WI38 (cell line): ENCODE measurements around the gene ARHGAP26.
"Not testable (repeated sequence)": the region's sequence is repeated elsewhere in the genome, so short reads cannot be mapped to it uniquely, and the experiment has no call there.

Source experiments
- H3K4me3 ChIP-seq: 2 replicates; pipeline ENCODE4 v1.5.1; 2011; ENCODE audit warnings: low read depth, mild to moderate bottlenecking, control low read depth, low read length
- CTCF ChIP-seq: IDR thresholded peaks from 2 replicates; pipeline ENCODE4 v1.5.1; 2012; ENCODE audit warnings: low read depth, mild to moderate bottlenecking, control low read depth, low read length

The ARHGAP26 gene

GRCh38 chr5:143080982-143081381 lies 310.8 kb downstream of the ARHGAP26 start:
- TF ChIP-seq CTCF, result no peak
- H3K4me3 ChIP-seq, result no peak overlapping the region

GRCh38 chr5:143083006-143083405 lies 312.8 kb downstream of the ARHGAP26 start:
- H3K4me3 ChIP-seq, result no peak overlapping the region
- no peak for TF ChIP-seq CTCF

GRCh38 chr5:143084407-143084806 lies 314.2 kb downstream of the ARHGAP26 start:
- no peak overlapping the region for H3K4me3 ChIP-seq
- no peak for TF ChIP-seq CTCF

- H3K4me3 ChIP-seq, result no peak overlapping the region
- no peak for TF ChIP-seq CTCF
Observed at GRCh38 chr5:143085319-143085917, 315.2 kb downstream of the ARHGAP26 start.

GRCh38 chr5:143086546-143086907 lies 316.4 kb downstream of the ARHGAP26 start:
- H3K4me3 ChIP-seq, result no peak overlapping the region
- TF ChIP-seq CTCF, result no peak

- no peak for TF ChIP-seq CTCF
- no peak overlapping the region for H3K4me3 ChIP-seq
Observed at GRCh38 chr5:143086908-143087637, 316.9 kb downstream of the ARHGAP26 start.

GRCh38 chr5:143088702-143089101 lies 318.5 kb downstream of the ARHGAP26 start:
- H3K4me3 ChIP-seq, result not testable (repeated sequence)

GRCh38 chr5:143090044-143090443 lies 319.9 kb downstream of the ARHGAP26 start:
- H3K4me3 ChIP-seq, result not testable (repeated sequence)

- not testable (repeated sequence) for H3K4me3 ChIP-seq
Observed at GRCh38 chr5:143092711-143093451, 322.7 kb downstream of the ARHGAP26 start.
